ENCODE data around the gene TUBGCP2. TPM values are rescaled to one million over a fixed set of nuclear protein-coding genes. Genes with fewer than 3 reads are reported as not detected.

Gene TUBGCP2
- total RNA-seq, 2 experiments from 2014 or later: 43.3 to 50.2 TPM

- Mint-ChIP-seq H3K4me3 (peak overlapping the region; percentile 92), H3K27ac (peak overlapping the region; percentile 90), H3K36me3 (ENCODE audit: low read depth) (peaks cover 20% of the 10 kb centered on the region), H3K4me1 (peaks cover 19% of the 10 kb centered on the region), H3K27me3 (no peaks in the 10 kb centered on the region), H3K9me3 (ENCODE audit: low read depth) (no peaks in the 10 kb centered on the region)
- intact Hi-C loops (cut with DNase I, micrococcal nuclease): loop anchor here (1.0 to 2.0 kb wide), 7 partner anchors 14 to 131 kb away; partner anchors contain the start of genes TUBGCP2 (in 2 of the 2), ZNF511 (in 2 of the 2), ECHS1 (in 1 of the 2) and FUOM (in 1 of the 2)
- ATAC-seq (peak; percentile 45), DNase-seq (peak; percentile 75)
- CTCF ChIA-PET: interaction anchor here (0.6 to 2.2 kb wide), 8 partner anchors 10 to 38 kb away, joined by 3 to 12 read pairs (median 6); no protein-coding TSS in a partner anchor
- POLR2A ChIA-PET: interaction anchor here (0.7 to 2.0 kb wide), 5 partner anchors 12 to 82 kb away, joined by 4 to 13 read pairs (median 5); partner anchors contain the start of gene FUOM
Observed at GRCh38 chr10:133275684-133276092, 33.0 kb downstream of the TUBGCP2 start.

- ATAC-seq (peak; percentile 64), DNase-seq (peak; percentile 92)
- no peaks in the 10 kb centered on the region for H3K27me3 Mint-ChIP-seq
- peak overlapping the region; percentile 90 for H3K27ac Mint-ChIP-seq
- peaks cover 19% of the 10 kb centered on the region for H3K4me1 Mint-ChIP-seq
- intact Hi-C loops (cut with DNase I, micrococcal nuclease): loop anchor here (1.0 to 2.0 kb wide), 6 partner anchors 14 to 131 kb away; partner anchors contain the start of genes TUBGCP2 (in 2 of the 2), ZNF511 (in 2 of the 2), ECHS1 (in 1 of the 2) and PAOX (in 1 of the 2)
- H3K9me3 Mint-ChIP-seq (ENCODE audit: low read depth): no peaks in the 10 kb centered on the region
- CTCF ChIA-PET: interaction anchor here (1.1 to 2.2 kb wide), 7 partner anchors 11 to 32 kb away, joined by 3 to 12 read pairs (median 6); no protein-coding TSS in a partner anchor
- POLR2A ChIA-PET: interaction anchor here (0.5 to 2.0 kb wide), 4 partner anchors 9 to 16 kb away, joined by 3 to 13 read pairs (median 6); no protein-coding TSS in a partner anchor
- H3K4me3 Mint-ChIP-seq: peak overlapping the region; percentile 92
- peaks cover 23% of the 10 kb centered on the region for H3K36me3 Mint-ChIP-seq (ENCODE audit: low read depth)
Observed at GRCh38 chr10:133274751-133275683, 33.7 kb downstream of the TUBGCP2 start.

GRCh38 chr10:133273534-133274143 lies 35.0 kb downstream of the TUBGCP2 start:
- H3K27me3 Mint-ChIP-seq: no peaks in the 10 kb centered on the region
- no peak for DNase-seq
- no peak for ATAC-seq
- peaks cover 12% of the 10 kb centered on the region for H3K4me1 Mint-ChIP-seq
- peaks cover 22% of the 10 kb centered on the region for H3K36me3 Mint-ChIP-seq (ENCODE audit: low read depth)
- intact Hi-C loops (cut with DNase I, micrococcal nuclease): loop anchor here in 1 of 2 experiments (2.0 kb wide), 1 partner anchor 129 kb away; no protein-coding TSS in a partner anchor
- ChIA-PET POLR2A (no interaction called here), CTCF (no interaction called here)
- H3K4me3 Mint-ChIP-seq: no peak overlapping the region
- no peak overlapping the region for H3K27ac Mint-ChIP-seq
- no peaks in the 10 kb centered on the region for H3K9me3 Mint-ChIP-seq (ENCODE audit: low read depth)

- CTCF ChIA-PET: no interaction called here
- Mint-ChIP-seq H3K36me3 (ENCODE audit: low read depth) (peaks cover 22% of the 10 kb centered on the region), H3K27me3 (no peaks in the 10 kb centered on the region), H3K4me1 (peaks cover 6% of the 10 kb centered on the region), H3K27ac (no peak overlapping the region), H3K4me3 (no peak overlapping the region), H3K9me3 (ENCODE audit: low read depth) (no peaks in the 10 kb centered on the region)
- POLR2A ChIA-PET: no interaction called here
- ATAC-seq: no peak
- no peak for DNase-seq
- intact Hi-C loops (cut with DNase I, micrococcal nuclease): no loop called here
Observed at GRCh38 chr10:133272964-133273420, 35.7 kb downstream of the TUBGCP2 start.

- CTCF ChIA-PET: no interaction called here
- no peak for DNase-seq
- no peaks in the 10 kb centered on the region for H3K27me3 Mint-ChIP-seq
- no peak for ATAC-seq
- H3K36me3 Mint-ChIP-seq (ENCODE audit: low read depth): peaks cover 22% of the 10 kb centered on the region
- no peaks in the 10 kb centered on the region for H3K9me3 Mint-ChIP-seq (ENCODE audit: low read depth)
- peaks cover 3% of the 10 kb centered on the region for H3K4me1 Mint-ChIP-seq
- intact Hi-C loops (cut with DNase I, micrococcal nuclease): no loop called here
- no peak overlapping the region for H3K4me3 Mint-ChIP-seq
- no peak overlapping the region for H3K27ac Mint-ChIP-seq
- POLR2A ChIA-PET: no interaction called here
Observed at GRCh38 chr10:133272301-133272963, 36.2 kb downstream of the TUBGCP2 start.

- CTCF ChIA-PET: interaction anchor here (0.6 kb wide), 1 partner anchor 36 kb away, joined by 3 read pairs; no protein-coding TSS in a partner anchor
- POLR2A ChIA-PET: no interaction called here
Observed at GRCh38 chr10:133271521-133272300, 37.0 kb downstream of the TUBGCP2 start.

GRCh38 chr10:133270773-133271297 lies 37.8 kb downstream of the TUBGCP2 start:
- Mint-ChIP-seq H3K27ac (no peak overlapping the region), H3K36me3 (ENCODE audit: low read depth) (peaks cover 25% of the 10 kb centered on the region), H3K27me3 (no peaks in the 10 kb centered on the region), H3K4me3 (no peak overlapping the region), H3K4me1 (peaks cover 7% of the 10 kb centered on the region), H3K9me3 (ENCODE audit: low read depth) (no peaks in the 10 kb centered on the region)
- POLR2A ChIA-PET: no interaction called here
- CTCF ChIA-PET: no interaction called here
- intact Hi-C loops (cut with DNase I, micrococcal nuclease): no loop called here
- DNase-seq (no peak), ATAC-seq (no peak)

More at GRCh38 chr10:133271521-133272300, 37.0 kb downstream of the TUBGCP2 start:
- Mint-ChIP-seq H3K9me3 (ENCODE audit: low read depth) (no peaks in the 10 kb centered on the region), H3K4me1 (peaks cover 3% of the 10 kb centered on the region), H3K4me3 (no peak overlapping the region), H3K27ac (no peak overlapping the region), H3K36me3 (ENCODE audit: low read depth) (peaks cover 22% of the 10 kb centered on the region), H3K27me3 (no peaks in the 10 kb centered on the region)
- intact Hi-C loops (cut with DNase I, micrococcal nuclease): no loop called here
- ATAC-seq: no peak
- no peak for DNase-seq

- CTCF ChIA-PET: no interaction called here
- intact Hi-C loops (cut with DNase I, micrococcal nuclease): no loop called here
Observed at GRCh38 chr10:133270204-133270603, 38.5 kb downstream of the TUBGCP2 start.

GRCh38 chr10:133269367-133269766 lies 39.3 kb downstream of the TUBGCP2 start:
- H3K27me3 Mint-ChIP-seq: no peaks in the 10 kb centered on the region
- ChIA-PET POLR2A (no interaction called here), CTCF (no interaction called here)
- no peak overlapping the region for H3K27ac Mint-ChIP-seq
- no peak for DNase-seq
- ATAC-seq: no peak
- H3K9me3 Mint-ChIP-seq (ENCODE audit: low read depth): no peaks in the 10 kb centered on the region
- no peak overlapping the region for H3K4me3 Mint-ChIP-seq
- intact Hi-C loops (cut with DNase I, micrococcal nuclease): no loop called here
- H3K36me3 Mint-ChIP-seq (ENCODE audit: low read depth): peaks cover 26% of the 10 kb centered on the region
- H3K4me1 Mint-ChIP-seq: peaks cover 15% of the 10 kb centered on the region

More at GRCh38 chr10:133270204-133270603, 38.5 kb downstream of the TUBGCP2 start:
- Mint-ChIP-seq H3K27ac (no peak overlapping the region), H3K27me3 (no peaks in the 10 kb centered on the region), H3K9me3 (ENCODE audit: low read depth) (no peaks in the 10 kb centered on the region), H3K36me3 (ENCODE audit: low read depth) (peaks cover 30% of the 10 kb centered on the region), H3K4me3 (no peak overlapping the region), H3K4me1 (peaks cover 13% of the 10 kb centered on the region)
- ATAC-seq: no peak
- POLR2A ChIA-PET: no interaction called here
- DNase-seq: no peak

- H3K4me1 Mint-ChIP-seq: peaks cover 21% of the 10 kb centered on the region
- ATAC-seq (no peak), DNase-seq (no peak)
- intact Hi-C loops (cut with DNase I, micrococcal nuclease): no loop called here
- no peaks in the 10 kb centered on the region for H3K27me3 Mint-ChIP-seq
- H3K27ac Mint-ChIP-seq: no peak overlapping the region
- H3K4me3 Mint-ChIP-seq: no peak overlapping the region
- CTCF ChIA-PET: no interaction called here
- H3K9me3 Mint-ChIP-seq (ENCODE audit: low read depth): no peaks in the 10 kb centered on the region
- H3K36me3 Mint-ChIP-seq (ENCODE audit: low read depth): peaks cover 32% of the 10 kb centered on the region
- POLR2A ChIA-PET: no interaction called here
Observed at GRCh38 chr10:133268532-133268931, 40.1 kb downstream of the TUBGCP2 start.
